GM18526 (cell line): ENCODE results near the gene TUBGCP2.

ENCODE experiments used
- POLR2A ChIP-seq: IDR thresholded peaks from 3 replicates; pipeline ENCODE4 v1.6.1; 2011; ENCODE audit not compliant: insufficient read length; ENCODE audit errors: extremely low read depth

Gene TUBGCP2

DNA sequence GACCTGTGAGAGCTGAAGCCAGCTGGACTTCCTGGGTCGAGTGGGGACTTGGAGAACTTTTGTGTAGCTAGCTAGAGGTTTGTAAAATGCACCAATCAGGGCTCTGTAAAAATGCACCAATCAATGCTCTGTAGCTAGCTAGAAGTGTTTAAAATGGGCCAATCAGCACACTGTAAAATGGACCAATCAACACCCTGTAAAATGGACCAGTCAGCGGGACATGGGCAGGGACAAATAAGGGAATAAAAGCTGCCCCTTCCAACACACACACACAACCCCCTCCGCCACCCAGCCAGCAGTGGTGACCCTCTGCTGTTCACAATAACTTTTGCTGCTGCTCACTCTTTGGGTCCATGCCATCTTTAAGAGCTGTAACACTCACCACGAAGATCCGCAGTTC, 7.2 kb upstream of the TUBGCP2 start:
- no peak for TF ChIP-seq POLR2A

- TF ChIP-seq POLR2A: no peak
Observed at GRCh38 chr10:133314911-133315310, 6.2 kb upstream of the TUBGCP2 start.

- no peak for TF ChIP-seq POLR2A
Observed at GRCh38 chr10:133313192-133313591, 4.5 kb upstream of the TUBGCP2 start.

DNA sequence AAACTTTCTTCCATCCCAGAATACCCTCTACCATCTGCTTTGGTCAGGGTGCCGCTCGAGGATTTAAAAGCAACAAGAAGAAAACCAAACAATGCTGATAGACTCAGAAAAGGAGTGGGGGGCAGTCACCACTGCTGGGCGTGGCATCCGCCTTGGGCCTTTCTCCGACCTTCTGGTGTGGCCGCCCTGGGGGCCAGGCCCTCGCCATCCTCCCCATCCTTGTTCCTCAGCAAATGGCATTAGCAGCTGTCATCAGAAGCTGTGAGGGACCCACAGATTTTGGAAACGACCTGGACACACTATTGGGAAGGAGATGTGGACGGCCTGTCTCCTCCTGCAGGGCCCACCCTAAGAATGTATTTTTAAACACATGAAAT, 4.1 kb upstream of the TUBGCP2 start:
- TF ChIP-seq POLR2A: no peak

DNA sequence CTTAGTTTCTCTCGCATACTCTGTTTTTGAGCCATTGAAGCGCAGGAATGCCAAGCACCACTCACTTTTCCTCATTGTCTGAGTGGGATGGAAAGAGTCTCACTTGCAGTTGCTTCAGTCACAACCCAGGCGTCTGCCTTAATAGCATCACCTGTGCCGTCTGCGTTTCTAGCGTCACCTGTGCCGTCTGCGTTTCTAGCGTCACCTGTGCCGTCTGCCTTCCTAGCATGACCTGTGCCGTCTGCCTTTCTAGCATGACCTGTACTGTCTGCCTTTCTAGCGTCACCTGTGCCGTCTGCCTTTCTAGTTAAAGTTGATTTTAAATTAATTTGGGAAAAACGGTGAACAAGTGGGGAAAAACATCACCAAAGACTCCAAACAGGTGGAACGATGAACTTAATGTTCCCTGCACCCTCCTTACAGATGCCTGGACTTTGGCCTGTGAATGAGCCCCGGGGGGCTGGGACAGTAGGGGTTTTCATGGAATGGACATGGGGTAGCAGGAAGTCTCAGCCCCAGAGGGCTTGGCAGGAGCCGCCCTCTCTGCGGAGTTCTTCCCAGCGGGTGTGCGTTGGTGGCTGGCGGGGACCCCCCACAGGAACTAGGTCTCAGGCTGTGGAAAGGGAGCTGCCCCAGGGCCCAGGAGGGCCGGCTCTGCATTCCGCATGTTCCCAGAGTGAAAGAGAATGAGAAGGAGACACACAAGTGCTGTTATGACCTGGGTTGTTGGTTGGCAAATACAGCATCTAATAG, 3.5 kb upstream of the TUBGCP2 start:
- no peak for TF ChIP-seq POLR2A

DNA sequence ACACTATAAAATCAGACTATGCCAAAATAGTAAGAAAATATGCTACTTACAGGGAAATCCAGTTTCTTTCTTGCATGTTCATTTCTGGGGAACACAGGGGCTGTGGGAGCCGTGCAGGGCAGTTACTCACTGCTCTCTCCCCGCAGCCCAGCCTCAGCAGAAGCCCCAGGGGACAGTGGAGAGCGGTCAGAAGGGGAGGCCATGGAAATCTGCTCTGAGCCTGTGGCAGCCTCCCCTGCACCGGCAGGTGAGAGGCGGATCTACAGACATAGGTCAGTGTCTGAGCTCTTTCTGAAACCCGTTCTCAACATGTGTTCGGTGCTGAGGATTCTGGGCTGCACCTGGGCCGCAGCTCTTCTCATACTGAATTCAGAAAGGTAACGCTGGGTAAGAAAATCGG, 2.9 kb upstream of the TUBGCP2 start:
- TF ChIP-seq POLR2A: no peak

- no peak for TF ChIP-seq POLR2A
Observed at GRCh38 chr10:133310789-133311188, 2.1 kb upstream of the TUBGCP2 start.

DNA sequence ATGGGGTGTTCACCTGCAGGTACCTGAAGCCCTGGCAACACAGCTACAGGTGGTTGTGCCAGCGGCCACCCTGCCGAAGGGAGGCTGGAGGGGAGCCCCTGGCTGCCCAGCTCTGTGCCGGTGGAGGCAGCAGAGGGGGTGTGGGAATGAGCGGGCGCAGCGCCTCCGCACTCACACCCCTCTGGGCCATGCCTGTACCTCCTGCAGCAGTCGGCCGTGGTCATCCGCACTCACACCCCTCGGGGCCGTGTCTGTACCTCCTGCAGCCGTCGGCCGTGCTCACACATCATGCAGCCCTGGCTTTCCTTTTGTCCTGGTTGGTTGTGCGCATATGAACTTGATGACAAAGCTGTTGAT, 1.7 kb upstream of the TUBGCP2 start:
- no peak for TF ChIP-seq POLR2A

DNA sequence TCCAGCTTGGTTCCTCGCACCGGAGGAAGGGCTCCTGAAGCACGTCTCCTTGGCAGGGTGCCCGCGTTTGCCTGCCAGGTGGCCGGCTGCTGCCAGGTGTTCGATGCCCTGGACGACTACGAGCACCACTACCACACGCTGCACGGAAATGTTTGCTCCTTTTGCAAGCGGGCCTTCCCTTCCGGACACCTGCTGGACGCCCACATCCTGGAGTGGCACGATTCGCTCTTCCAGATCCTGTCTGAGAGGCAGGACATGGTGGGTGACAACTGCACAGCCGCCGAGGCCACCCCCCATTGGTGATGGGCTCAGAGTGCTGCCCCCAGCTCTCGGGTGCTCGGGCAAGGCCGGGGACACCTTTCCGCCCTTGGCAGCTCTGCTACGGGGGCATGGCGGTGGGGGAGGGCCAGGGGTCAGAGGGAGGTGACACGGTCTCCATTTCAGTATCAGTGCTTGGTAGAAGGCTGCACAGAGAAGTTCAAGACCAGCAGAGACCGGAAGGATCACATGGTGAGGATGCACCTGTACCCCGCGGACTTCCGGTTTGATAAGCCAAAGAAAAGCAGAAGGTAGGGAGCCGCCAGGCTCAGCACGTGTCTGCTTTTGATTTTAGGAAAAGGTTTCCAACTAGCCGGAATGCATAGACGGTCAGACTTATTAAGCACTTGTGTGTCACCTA, 1.2 kb upstream of the TUBGCP2 start:
- TF ChIP-seq POLR2A: no peak

DNA sequence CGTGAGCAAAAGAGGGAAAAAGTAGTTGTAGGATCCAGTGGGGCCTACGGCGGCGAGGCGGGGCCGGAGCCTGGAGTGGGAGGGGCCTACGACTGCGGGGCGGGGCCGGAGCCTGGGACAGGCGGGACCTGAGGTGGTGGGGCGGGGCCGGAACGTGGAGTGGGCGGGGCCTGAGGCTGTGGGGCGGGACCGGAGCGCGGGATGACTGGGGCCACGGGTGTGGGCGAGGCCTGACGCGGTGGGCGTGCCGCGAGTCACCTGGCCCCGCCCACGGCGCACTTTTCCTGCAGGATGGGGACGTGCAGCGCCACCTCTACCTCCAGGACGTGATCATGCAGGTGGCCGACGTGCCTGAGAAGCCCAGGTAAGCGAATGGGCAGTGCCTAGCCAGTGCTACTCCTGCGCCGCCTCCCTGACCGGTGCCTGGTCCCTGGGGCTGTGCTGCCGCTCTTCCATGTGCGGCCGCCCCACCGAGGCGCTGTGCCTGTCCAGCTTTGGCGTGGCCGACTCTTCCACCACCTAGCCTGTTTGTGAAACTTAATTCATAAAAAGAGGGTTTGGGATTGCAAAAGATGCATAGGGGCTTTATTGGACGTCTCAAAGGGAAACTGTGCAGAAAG, 538 bp upstream of the TUBGCP2 start:
- no peak for TF ChIP-seq POLR2A

DNA sequence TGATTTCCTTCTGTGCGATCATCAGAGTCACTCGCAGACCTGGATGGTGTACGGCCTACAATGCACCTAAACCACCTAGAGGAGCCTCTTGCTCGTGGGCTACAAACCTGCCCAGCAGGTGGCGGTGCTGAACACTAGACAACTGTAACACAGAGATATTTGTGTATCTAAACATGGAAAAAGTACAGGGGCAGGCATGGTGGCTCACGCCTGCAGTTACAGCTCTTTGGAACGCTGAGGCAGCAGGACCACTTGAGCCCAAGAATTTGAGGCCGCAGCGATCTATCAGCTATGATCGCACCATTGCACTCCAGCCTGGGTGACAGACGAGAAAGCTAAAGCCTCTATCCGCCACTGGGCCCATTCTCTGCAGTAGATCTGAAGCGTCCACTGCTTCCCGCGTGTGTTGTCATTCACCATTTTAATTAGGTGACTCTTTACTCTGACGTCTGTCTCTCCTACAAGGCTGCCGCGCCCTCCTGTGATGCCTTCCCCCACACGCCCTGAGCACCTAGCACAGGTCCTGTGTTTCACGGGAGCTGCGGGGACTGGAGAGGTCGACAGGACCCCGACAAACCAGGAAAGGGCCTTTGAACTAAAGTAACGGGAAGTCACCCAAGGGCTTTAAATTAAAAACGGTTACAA, 774 bp downstream of the TUBGCP2 start:
- TF ChIP-seq POLR2A: no peak

DNA sequence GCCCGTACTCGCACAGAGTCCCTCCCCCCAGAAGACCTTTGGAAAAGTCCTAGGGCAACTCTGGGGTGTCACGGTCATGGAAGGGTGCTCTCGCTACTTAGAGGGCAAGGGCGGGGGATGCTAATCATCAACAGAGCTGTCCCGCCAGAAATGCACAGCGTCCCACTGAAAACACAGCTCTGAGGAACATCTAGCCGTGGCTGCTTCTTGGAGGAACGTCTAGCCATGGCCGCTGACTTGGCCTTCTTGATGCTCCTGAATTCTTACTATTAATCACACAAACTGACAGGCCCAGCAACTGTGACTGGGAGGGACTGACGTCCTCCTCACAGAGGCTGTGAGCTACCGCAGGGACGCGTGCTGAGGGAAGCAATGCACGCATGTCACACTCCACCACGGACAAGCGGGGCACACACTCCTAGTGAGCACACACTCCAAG, 1.7 kb downstream of the TUBGCP2 start:
- no peak for TF ChIP-seq POLR2A

- TF ChIP-seq POLR2A: no peak
Observed at GRCh38 chr10:133306097-133306476, 2.6 kb downstream of the TUBGCP2 start.

DNA sequence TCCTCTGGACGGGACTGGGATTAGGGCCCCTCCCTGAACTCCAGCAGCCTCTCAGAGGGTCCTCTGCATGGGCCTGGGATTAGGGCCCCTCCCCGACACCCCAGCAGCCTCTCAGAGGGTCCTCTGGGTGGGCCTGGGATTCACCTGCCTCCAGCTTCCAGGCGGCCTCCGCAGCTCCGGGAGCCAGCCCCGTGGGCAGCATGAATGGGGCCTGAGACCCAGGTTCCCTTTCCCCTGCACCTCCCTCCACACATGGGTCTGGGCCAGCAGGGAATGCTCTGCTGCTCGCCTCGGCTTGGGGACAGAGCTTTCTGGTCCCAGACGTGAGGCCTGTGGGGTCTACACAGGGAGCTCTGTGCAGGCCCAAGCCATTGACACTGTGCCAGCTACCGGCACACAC, 5.5 kb downstream of the TUBGCP2 start:
- TF ChIP-seq POLR2A: no peak

DNA sequence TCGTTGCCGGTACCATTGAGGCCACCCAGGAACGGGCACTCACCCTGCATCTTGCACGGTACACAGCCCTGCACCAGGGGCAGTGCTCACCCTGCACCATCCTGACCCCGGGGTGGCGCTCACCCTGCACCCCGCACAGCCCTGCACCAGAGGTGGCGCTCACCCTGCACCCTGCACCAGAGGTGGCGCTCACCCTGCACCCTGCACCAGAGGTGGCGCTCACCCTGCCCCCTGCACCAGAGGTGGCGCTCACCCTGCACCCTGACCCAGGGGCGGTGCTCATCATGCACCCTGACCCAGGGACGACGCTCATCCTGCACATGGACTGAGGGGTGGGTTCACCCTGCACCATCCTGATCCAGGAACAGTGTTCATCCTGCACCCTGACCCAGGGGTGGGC, 6.4 kb downstream of the TUBGCP2 start:
- no peak for TF ChIP-seq POLR2A

- TF ChIP-seq POLR2A: no peak
Observed at GRCh38 chr10:133299738-133300137, 8.9 kb downstream of the TUBGCP2 start.
